H9 (cell line): ENCODE results near the gene TTC39C. TPM values are rescaled to one million over a fixed set of nuclear protein-coding genes. Genes with fewer than 3 reads are reported as not detected.

Source experiments
- DNase-seq: peaks from one replicate; pipeline ENCODE4 v3.0.0-alpha.2; 2017
- H2AFZ ChIP-seq: one replicate; pipeline ENCODE4 v1.6.1; 2013; ENCODE audit warnings: mild to moderate bottlenecking, low read length, control low read depth, moderate library complexity
- H2AK5ac ChIP-seq: 2 replicates; pipeline ENCODE4 v1.6.1; 2013; ENCODE audit warnings: low read length, control low read depth, mixed read lengths; ENCODE audit not compliant: insufficient read length
- H2BK120ac ChIP-seq: one replicate; pipeline ENCODE4 v1.6.1; 2013; ENCODE audit warnings: low read depth, mild to moderate bottlenecking, low read length, control low read depth, inconsistent platforms; ENCODE audit not compliant: poor library complexity, severe bottlenecking
- H2BK12ac ChIP-seq: 2 replicates; pipeline ENCODE4 v1.6.1; 2013; ENCODE audit warnings: low read length, control low read depth, mixed read lengths, low read depth; ENCODE audit not compliant: insufficient read length
- H2BK15ac ChIP-seq: 2 replicates; pipeline ENCODE4 v1.6.1; 2013; ENCODE audit warnings: low read depth, low read length, control low read depth
- H2BK20ac ChIP-seq: one replicate; pipeline ENCODE4 v1.6.1; 2013; ENCODE audit warnings: low read depth, mild to moderate bottlenecking, low read length, control low read depth, inconsistent platforms; ENCODE audit not compliant: poor library complexity, severe bottlenecking
- H2BK5ac ChIP-seq: 2 replicates; pipeline ENCODE4 v1.6.1; 2013; ENCODE audit warnings: low read length, control low read depth, mixed read lengths; ENCODE audit not compliant: insufficient read length
- H3K14ac ChIP-seq: 2 replicates; pipeline ENCODE4 v1.6.1; 2013; ENCODE audit warnings: low read length, control low read depth; ENCODE audit not compliant: insufficient read depth
- H3K18ac ChIP-seq: 2 replicates; pipeline ENCODE4 v1.6.1; 2013; ENCODE audit warnings: low read depth, mild to moderate bottlenecking, mixed read lengths, low read length, control low read depth; ENCODE audit not compliant: insufficient read length
- H3K23ac ChIP-seq: 2 replicates; pipeline ENCODE4 v1.6.1; 2013; ENCODE audit warnings: low read length, control low read depth, mixed read lengths, low read depth; ENCODE audit not compliant: insufficient read length
- H3K23me2 ChIP-seq: 2 replicates; pipeline ENCODE4 v1.6.1; 2013; ENCODE audit warnings: low read depth, mild to moderate bottlenecking, mixed read lengths, low read length, control low read depth; ENCODE audit not compliant: insufficient read length, poor library complexity, severe bottlenecking
- H3K27ac ChIP-seq: 2 replicates; pipeline ENCODE4 v1.5.1; 2013; ENCODE audit warnings: low read length, control low read depth, mixed read lengths, low read depth; ENCODE audit not compliant: insufficient read length
- H3K27me3 ChIP-seq: 2 replicates; pipeline ENCODE4 v1.6.1; 2013; ENCODE audit warnings: low read length, control low read depth, inconsistent platforms; ENCODE audit not compliant: insufficient read depth
- H3K4ac ChIP-seq: 2 replicates; pipeline ENCODE4 v1.6.1; 2013; ENCODE audit warnings: low read depth, mild to moderate bottlenecking, control low read depth, inconsistent platforms, low read length, moderate library complexity
- H3K4me1 ChIP-seq: 2 replicates; pipeline ENCODE4 v1.6.1; 2013; ENCODE audit warnings: low read length, control low read depth, inconsistent platforms; ENCODE audit not compliant: insufficient read depth
- H3K4me2 ChIP-seq: 2 replicates; pipeline ENCODE4 v1.6.1; 2013; ENCODE audit warnings: low read length, control low read depth, mixed read lengths; ENCODE audit not compliant: insufficient read length, insufficient read depth
- H3K56ac ChIP-seq: 2 replicates; pipeline ENCODE4 v1.6.1; 2013; ENCODE audit warnings: low read depth, mild to moderate bottlenecking, mixed read lengths, low read length, control low read depth; ENCODE audit not compliant: insufficient read length
- H3K79me1 ChIP-seq: 2 replicates; pipeline ENCODE4 v1.6.1; 2013; ENCODE audit warnings: low read depth, mild to moderate bottlenecking, moderate library complexity, low read length, control low read depth, inconsistent platforms; ENCODE audit not compliant: insufficient read depth, poor library complexity, severe bottlenecking
- H3K79me2 ChIP-seq: 2 replicates; pipeline ENCODE4 v1.6.1; 2013; ENCODE audit warnings: low read length, control low read depth, inconsistent platforms; ENCODE audit not compliant: insufficient read depth
- H3K9ac ChIP-seq: 2 replicates; pipeline ENCODE4 v1.6.1; 2013; ENCODE audit warnings: low read length, control low read depth, mixed read lengths; ENCODE audit not compliant: insufficient read length; ENCODE audit errors: extremely low read depth
- H3K9me3 ChIP-seq: one replicate; pipeline ENCODE4 v1.6.1; 2013; ENCODE audit warnings: low read depth, low read length, inconsistent platforms; ENCODE audit not compliant: control insufficient read depth
- H3T11ph ChIP-seq: one replicate; pipeline ENCODE4 v1.6.1; 2013; ENCODE audit warnings: mild to moderate bottlenecking, low read length, control low read depth, inconsistent platforms
- H4K20me1 ChIP-seq: one replicate; pipeline ENCODE4 v1.6.1; 2013; ENCODE audit not compliant: control insufficient read depth, insufficient read length, insufficient read depth
- H4K5ac ChIP-seq: 2 replicates; pipeline ENCODE4 v1.6.1; 2013; ENCODE audit warnings: low read depth, mild to moderate bottlenecking, mixed read lengths, low read length, control low read depth; ENCODE audit not compliant: insufficient read length
- H4K8ac ChIP-seq: replicated peaks from 2 replicates; pipeline ENCODE4 v1.6.1; 2013; ENCODE audit warnings: low read length, control low read depth, mixed read lengths, low read depth; ENCODE audit not compliant: insufficient read length
- H4K91ac ChIP-seq: 2 replicates; pipeline ENCODE4 v1.6.1; 2013; ENCODE audit warnings: low read depth, mild to moderate bottlenecking, moderate library complexity, mixed read lengths, low read length, control low read depth; ENCODE audit not compliant: insufficient read length
- H3K27ac Mint-ChIP-seq, 3 experiments: 2 replicates in 2 of 3; 3 replicates in 1 of 3; pipeline ENCODE4 v1.8.0; 2020 to 2021; ENCODE audit warnings: mixed read lengths in 3 of 3, mild to moderate bottlenecking in 1 of 3, moderate library complexity in 1 of 3
- H3K27me3 Mint-ChIP-seq: 2 replicates; pipeline ENCODE4 v1.8.0; 2021; ENCODE audit warnings: low read depth, mild to moderate bottlenecking, moderate library complexity, mixed read lengths
- H3K36me3 Mint-ChIP-seq, 3 experiments: 2 replicates in 2 of 3; 3 replicates in 1 of 3; pipeline ENCODE4 v1.8.0; 2020 to 2021; ENCODE audit warnings: low read depth in 3 of 3, mixed read lengths in 3 of 3; ENCODE audit not compliant: insufficient read depth in 1 of 3
- H3K4me1 Mint-ChIP-seq, 2 experiments: 2 replicates each; pipeline ENCODE4 v1.8.0; 2020; ENCODE audit warnings: mixed read lengths in 2 of 2
- H3K4me3 Mint-ChIP-seq, 2 experiments: 2 replicates in 1 of 2; 3 replicates in 1 of 2; pipeline ENCODE4 v1.8.0; 2020 to 2021; ENCODE audit warnings: mild to moderate bottlenecking in 2 of 2, mixed read lengths in 2 of 2, moderate library complexity in 1 of 2
- H3K9me3 Mint-ChIP-seq, 2 experiments: 2 replicates in 1 of 2; 3 replicates in 1 of 2; pipeline ENCODE4 v1.8.0; 2020; ENCODE audit warnings: mild to moderate bottlenecking in 2 of 2, mixed read lengths in 2 of 2, moderate library complexity in 1 of 2
- WGBS: extraction: QIAGEN DNeasy Blood & Tissue Kit; methylation state at CpG from one replicate; pipeline ENCODE4 v1.1.7; 2013; ENCODE audit warnings: missing lambda C conversion rate, low lambda C conversion rate, mixed read lengths; ENCODE audit not compliant: insufficient read length; ENCODE audit errors: extremely low coverage; 5-methylcytosine and 5-hydroxymethylcytosine counted together
- total RNA-seq: library from RNA; stranded (reverse); gene quantifications from 2 replicates; pipeline ENCODE4 v1.2.1, GENCODE V29; 2021
- TF ChIP-seq, protein P1 (sequence below): fragments of 200-600 bp; sonication (generic); conservative IDR thresholded peaks from 3 replicates; pipeline ENCODE4 v1.8.0; 2021; ENCODE audit warnings: antibody characterized with exemption, mild to moderate bottlenecking

Gene TTC39C
- total RNA-seq, 1 experiment from 2014 or later: 18.0 TPM

DNA sequence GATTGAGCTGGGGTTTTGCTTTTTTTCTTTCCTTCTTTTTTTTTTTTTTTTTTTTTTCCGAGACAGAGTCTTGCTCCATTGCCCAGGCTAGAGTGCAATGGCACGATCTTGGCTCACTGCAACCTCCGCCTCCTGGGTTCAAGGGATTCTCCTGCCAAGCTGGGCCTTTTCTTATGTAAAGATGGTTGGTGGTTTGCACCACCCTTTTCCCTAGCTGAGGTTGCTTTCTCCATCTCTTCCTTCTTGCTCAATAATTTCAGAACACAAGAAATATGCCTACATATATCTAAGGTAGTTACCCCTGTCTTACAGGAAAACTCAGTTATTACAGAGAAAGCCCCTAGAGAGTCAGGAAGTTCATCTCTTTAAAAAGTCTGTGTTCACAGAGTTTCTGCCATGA, 7.0 kb downstream of the TTC39C start:
- Histone ChIP-seq H2BK12ac (no peak overlapping the region), H3K4me2 (no peak overlapping the region), H3K79me1 (no peaks in the 10 kb centered on the region), H3K23ac (no peak overlapping the region), H3K9me3 (no peaks in the 10 kb centered on the region), H2BK15ac (no peak overlapping the region), H3K79me2 (peaks cover 39% of the 10 kb centered on the region; the same call in 1 of the 2 replicates), H3K23me2 (no peaks in the 10 kb centered on the region), H4K91ac (no peak overlapping the region), H3K27ac (no peak overlapping the region), H2AK5ac (no peak overlapping the region), H3K4me1 (peaks cover 22% of the 10 kb centered on the region; the same call in 1 of the 2 replicates), H4K5ac (no peak overlapping the region), H2BK5ac (no peak overlapping the region), H3K27me3 (no peaks in the 10 kb centered on the region), H3K4ac (no peak overlapping the region), H3K56ac (no peak overlapping the region), H4K20me1 (peaks cover 3% of the 10 kb centered on the region), H3K14ac (no peak overlapping the region), H3K9ac (no peak overlapping the region), H2BK120ac (no peak overlapping the region), H3K18ac (no peak overlapping the region), H2BK20ac (no peak overlapping the region), H2AFZ (no peak overlapping the region), H4K8ac (no peak overlapping the region), H3T11ph (no peak overlapping the region)
- Mint-ChIP-seq H3K27ac (no peak overlapping the region), H3K36me3 (0 out of 7 replicates have a peak, but pooled peaks cover 0 to 3% (median 0%) of the 10 kb centered on the region in 3 experiments), H3K9me3 (no peaks in the 10 kb centered on the region), H3K27me3 (peaks cover under 1% of the 10 kb centered on the region; the same call in 1 of the 2 replicates), H3K4me3 (no peak overlapping the region), H3K4me1 (peaks cover 51 to 66% of the 10 kb centered on the region in 2 experiments)
- TF ChIP-seq, protein P1, sequence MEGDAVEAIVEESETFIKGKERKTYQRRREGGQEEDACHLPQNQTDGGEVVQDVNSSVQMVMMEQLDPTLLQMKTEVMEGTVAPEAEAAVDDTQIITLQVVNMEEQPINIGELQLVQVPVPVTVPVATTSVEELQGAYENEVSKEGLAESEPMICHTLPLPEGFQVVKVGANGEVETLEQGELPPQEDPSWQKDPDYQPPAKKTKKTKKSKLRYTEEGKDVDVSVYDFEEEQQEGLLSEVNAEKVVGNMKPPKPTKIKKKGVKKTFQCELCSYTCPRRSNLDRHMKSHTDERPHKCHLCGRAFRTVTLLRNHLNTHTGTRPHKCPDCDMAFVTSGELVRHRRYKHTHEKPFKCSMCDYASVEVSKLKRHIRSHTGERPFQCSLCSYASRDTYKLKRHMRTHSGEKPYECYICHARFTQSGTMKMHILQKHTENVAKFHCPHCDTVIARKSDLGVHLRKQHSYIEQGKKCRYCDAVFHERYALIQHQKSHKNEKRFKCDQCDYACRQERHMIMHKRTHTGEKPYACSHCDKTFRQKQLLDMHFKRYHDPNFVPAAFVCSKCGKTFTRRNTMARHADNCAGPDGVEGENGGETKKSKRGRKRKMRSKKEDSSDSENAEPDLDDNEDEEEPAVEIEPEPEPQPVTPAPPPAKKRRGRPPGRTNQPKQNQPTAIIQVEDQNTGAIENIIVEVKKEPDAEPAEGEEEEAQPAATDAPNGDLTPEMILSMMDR: no peak
- no CpG with 5 or more reads among the region's 3 CpGs for WGBS
- no peak for DNase-seq
